Neural crest cell (in vitro differentiated cells): ENCODE measurements around the gene STX8. TPM values are rescaled to one million over a fixed set of nuclear protein-coding genes. Genes with fewer than 3 reads are reported as not detected.
"Not testable (repeated sequence)": the region's sequence is repeated elsewhere in the genome, so short reads cannot be mapped to it uniquely, and the experiment has no call there.

Experiments
- DNase-seq: peaks from one replicate; pipeline ENCODE4 v3.0.0; 2021; ENCODE audit warnings: low read depth, mixed read lengths, low spot score
- H3K27ac Mint-ChIP-seq: one replicate; pipeline ENCODE4 v1.8.0; 2021; ENCODE audit warnings: mild to moderate bottlenecking, mixed read lengths; ENCODE audit not compliant: unreplicated experiment
- H3K27me3 Mint-ChIP-seq: 2 replicates; pipeline ENCODE4 v1.8.0; 2021; ENCODE audit warnings: low read depth, mild to moderate bottlenecking, mixed read lengths
- H3K36me3 Mint-ChIP-seq: 2 replicates; pipeline ENCODE4 v1.8.0; 2021; ENCODE audit warnings: low read depth, mild to moderate bottlenecking, mixed read lengths
- H3K4me1 Mint-ChIP-seq: 2 replicates; pipeline ENCODE4 v1.8.0; 2021; ENCODE audit warnings: mixed read lengths
- H3K4me3 Mint-ChIP-seq: one replicate; pipeline ENCODE4 v1.8.0; 2021; ENCODE audit warnings: mild to moderate bottlenecking, mixed read lengths
- H3K9me3 Mint-ChIP-seq: 2 replicates; pipeline ENCODE4 v1.8.0; 2021; ENCODE audit warnings: mixed read lengths
- total RNA-seq: library from RNA; stranded (reverse); gene quantifications from 2 replicates; pipeline ENCODE4 v1.2.1, GENCODE V29; 2021
- TF ChIP-seq, protein P1 (sequence below): fragments of 200-600 bp; sonication (generic); conservative IDR thresholded peaks from 2 replicates; pipeline ENCODE4 v1.5.0; 2021; ENCODE audit warnings: antibody characterized with exemption, mild to moderate bottlenecking

The STX8 gene
- total RNA-seq, 1 donor from 2014 or later = 56.6 TPM

DNA sequence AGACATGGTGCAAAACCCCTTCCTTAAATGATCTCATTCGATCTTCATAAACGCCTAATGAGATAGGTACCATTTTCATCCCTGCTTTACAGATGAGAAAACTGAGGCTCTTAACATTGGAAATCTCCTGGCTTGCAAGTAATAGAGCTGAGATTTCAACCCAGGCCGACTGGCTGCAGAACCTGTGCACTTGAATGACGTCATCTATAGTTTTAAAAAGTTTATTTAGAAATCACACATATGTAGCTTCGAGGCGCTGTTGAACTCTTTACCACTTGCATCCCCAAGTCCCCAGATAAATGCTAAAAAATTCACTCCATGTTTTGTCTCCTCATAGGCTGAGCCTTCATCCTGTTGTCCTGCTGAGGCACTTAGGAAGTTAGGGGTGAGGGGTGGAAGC is 30.8 kb upstream of the STX8 start:
- Mint-ChIP-seq H3K27ac (no peak overlapping the region), H3K4me1 (no peaks in the 10 kb centered on the region), H3K27me3 (peaks cover 7% of the 10 kb centered on the region), H3K9me3 (no peaks in the 10 kb centered on the region), H3K4me3 (no peak overlapping the region), H3K36me3 (no peaks in the 10 kb centered on the region)
- TF ChIP-seq, protein P1, sequence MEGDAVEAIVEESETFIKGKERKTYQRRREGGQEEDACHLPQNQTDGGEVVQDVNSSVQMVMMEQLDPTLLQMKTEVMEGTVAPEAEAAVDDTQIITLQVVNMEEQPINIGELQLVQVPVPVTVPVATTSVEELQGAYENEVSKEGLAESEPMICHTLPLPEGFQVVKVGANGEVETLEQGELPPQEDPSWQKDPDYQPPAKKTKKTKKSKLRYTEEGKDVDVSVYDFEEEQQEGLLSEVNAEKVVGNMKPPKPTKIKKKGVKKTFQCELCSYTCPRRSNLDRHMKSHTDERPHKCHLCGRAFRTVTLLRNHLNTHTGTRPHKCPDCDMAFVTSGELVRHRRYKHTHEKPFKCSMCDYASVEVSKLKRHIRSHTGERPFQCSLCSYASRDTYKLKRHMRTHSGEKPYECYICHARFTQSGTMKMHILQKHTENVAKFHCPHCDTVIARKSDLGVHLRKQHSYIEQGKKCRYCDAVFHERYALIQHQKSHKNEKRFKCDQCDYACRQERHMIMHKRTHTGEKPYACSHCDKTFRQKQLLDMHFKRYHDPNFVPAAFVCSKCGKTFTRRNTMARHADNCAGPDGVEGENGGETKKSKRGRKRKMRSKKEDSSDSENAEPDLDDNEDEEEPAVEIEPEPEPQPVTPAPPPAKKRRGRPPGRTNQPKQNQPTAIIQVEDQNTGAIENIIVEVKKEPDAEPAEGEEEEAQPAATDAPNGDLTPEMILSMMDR = no peak
- no peak for DNase-seq

DNA sequence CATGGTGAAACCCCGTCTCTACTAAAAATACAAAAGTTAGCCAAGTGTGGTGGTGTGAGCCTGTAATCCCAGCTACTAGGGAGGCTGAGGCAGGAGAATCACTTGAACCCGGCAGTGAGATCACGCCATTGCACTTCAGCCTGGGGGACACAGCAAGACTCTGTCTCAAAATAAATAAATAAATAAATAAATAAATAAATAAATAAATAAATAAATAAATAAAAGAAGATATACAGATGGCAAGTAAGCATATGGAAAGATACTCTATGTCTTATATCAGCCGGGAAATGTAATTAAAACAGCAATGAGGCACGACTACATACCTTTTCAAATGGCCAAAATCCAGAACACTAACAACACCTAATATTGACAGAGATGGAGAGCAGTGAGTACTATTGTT is 29.0 kb upstream of the STX8 start:
- not testable (repeated sequence) for H3K27ac Mint-ChIP-seq, H3K9me3 Mint-ChIP-seq, H3K27me3 Mint-ChIP-seq, H3K4me1 Mint-ChIP-seq, DNase-seq, H3K36me3 Mint-ChIP-seq, H3K4me3 Mint-ChIP-seq

DNA sequence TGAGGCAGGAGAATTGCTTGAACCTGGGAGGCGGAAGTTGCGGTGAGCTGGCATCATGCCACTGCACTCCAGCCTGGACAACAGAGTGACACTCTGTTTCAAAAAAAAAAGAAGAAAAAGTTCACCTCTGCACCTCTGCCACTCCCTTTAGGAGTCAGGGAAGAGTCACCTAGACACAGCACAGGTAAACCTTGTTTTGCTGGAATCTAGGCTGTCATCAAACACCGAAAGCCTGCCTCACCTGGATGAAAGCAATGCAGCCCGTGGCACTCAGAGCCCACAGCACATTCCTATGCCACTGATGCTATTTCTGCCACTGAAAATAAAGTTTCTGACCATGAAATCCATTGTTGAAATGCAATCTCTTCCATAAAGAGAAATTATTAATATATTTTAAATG is 23.0 kb upstream of the STX8 start:
- H3K4me3 Mint-ChIP-seq = no peak overlapping the region
- DNase-seq = no peak
- TF ChIP-seq, protein P1 = no peak
- no peaks in the 10 kb centered on the region for H3K9me3 Mint-ChIP-seq
- H3K27ac Mint-ChIP-seq = no peak overlapping the region
- peaks cover 13% of the 10 kb centered on the region for H3K27me3 Mint-ChIP-seq
- no peaks in the 10 kb centered on the region for H3K4me1 Mint-ChIP-seq
- H3K36me3 Mint-ChIP-seq = no peaks in the 10 kb centered on the region

DNA sequence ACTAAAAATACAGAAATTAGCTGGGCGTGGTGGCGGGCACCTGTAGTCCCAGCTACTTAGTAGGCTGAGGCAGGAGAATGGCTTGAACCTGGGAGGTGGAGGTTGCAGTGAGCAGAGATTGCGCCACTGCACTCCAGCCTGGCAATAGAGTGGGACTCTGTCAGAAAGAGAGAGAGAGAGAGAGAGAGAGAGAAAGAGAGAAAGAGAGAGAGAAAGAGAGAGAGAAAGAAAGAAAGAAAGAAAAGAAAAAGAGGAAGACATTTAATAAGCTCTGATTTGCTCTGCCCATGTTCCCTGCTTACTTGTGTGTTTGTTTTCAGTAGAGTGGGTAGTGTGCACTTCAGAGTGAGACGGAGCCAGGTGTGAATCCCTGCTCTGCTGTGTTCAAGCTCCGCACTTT is 22.0 kb upstream of the STX8 start:
- H3K9me3 Mint-ChIP-seq, H3K4me1 Mint-ChIP-seq, DNase-seq, H3K4me3 Mint-ChIP-seq, H3K27ac Mint-ChIP-seq, H3K36me3 Mint-ChIP-seq: not testable (repeated sequence)
- peaks cover 13% of the 10 kb centered on the region for H3K27me3 Mint-ChIP-seq

DNA sequence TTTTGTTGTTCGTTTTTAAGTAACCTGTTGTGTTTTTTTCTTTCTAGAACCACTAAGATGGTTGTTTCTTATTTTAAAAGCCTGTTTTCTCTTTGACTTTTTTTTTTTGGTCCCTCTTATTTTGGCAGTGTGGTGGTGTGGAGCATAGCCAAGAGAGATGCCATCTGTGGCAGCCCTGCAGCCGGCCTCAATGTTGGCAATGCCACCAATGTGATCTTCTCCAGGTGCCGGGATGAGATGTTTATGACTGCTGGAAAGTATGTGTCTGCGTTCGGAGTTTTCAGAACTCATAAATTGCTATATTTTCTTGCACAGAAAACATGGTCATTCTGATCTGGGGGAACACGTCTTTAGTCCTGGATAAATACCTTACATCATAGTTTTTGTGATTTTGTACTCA is 18.4 kb upstream of the STX8 start:
- H3K27me3 Mint-ChIP-seq = peaks cover 9% of the 10 kb centered on the region
- H3K4me3 Mint-ChIP-seq = no peak overlapping the region
- no peak overlapping the region for H3K27ac Mint-ChIP-seq
- no peak for DNase-seq
- peaks cover 3% of the 10 kb centered on the region for H3K9me3 Mint-ChIP-seq
- TF ChIP-seq, protein P1 = no peak
- peaks cover 3% of the 10 kb centered on the region for H3K36me3 Mint-ChIP-seq
- H3K4me1 Mint-ChIP-seq = no peaks in the 10 kb centered on the region

DNA sequence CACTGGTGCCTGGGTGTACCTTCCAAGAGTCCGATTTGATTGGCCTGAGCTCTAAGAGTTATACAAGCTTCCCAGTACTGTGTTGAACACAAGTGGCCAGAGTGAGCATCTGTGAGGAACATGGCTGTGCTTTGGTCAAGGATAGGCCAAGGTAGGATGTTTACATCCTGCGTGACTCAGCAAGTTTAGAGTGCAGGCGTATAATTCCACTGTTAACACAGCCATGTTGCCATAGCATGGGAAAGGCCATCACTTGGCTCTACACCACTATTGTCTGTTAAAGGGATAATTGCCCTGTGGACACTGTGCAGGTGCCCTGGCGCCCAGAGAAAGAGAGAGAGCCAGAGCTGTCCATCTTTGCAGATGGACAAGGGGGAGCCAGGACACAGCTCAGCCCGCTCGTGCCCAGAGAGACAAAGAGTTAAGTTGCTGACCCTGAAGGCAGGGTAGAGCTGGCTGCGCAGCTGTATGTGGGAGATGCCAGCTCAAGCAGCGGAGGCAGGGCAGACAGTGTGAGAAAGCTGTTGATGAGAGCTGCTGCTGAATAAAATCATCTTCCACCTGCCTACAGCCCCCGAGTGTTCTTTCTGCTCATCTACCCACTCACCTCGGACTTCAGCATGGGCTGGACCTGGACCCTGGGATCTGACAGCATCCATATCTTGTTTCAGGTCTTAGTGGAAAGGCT is 12.5 kb upstream of the STX8 start:
- H3K9me3 Mint-ChIP-seq = peaks cover 12% of the 10 kb centered on the region
- TF ChIP-seq, protein P1 = no peak
- no peak for DNase-seq
- no peaks in the 10 kb centered on the region for H3K4me1 Mint-ChIP-seq
- no peaks in the 10 kb centered on the region for H3K27me3 Mint-ChIP-seq
- no peak overlapping the region for H3K27ac Mint-ChIP-seq
- peaks cover 9% of the 10 kb centered on the region for H3K36me3 Mint-ChIP-seq
- H3K4me3 Mint-ChIP-seq = no peak overlapping the region
